Fibroblast of gingiva (primary cell): ENCODE data around the gene C2CD4C.
A peak's percentile ranks its signal among the peaks of the same experiment; 100 is the strongest.
"Not testable (repeated sequence)": the region's sequence is repeated elsewhere in the genome, so short reads cannot be mapped to it uniquely, and the experiment has no call there.

Experiments
- DNase-seq: peaks from one replicate; pipeline ENCODE4 v3.0.0-alpha.2; 2011; ENCODE audit warnings: low read depth

Gene C2CD4C

DNA sequence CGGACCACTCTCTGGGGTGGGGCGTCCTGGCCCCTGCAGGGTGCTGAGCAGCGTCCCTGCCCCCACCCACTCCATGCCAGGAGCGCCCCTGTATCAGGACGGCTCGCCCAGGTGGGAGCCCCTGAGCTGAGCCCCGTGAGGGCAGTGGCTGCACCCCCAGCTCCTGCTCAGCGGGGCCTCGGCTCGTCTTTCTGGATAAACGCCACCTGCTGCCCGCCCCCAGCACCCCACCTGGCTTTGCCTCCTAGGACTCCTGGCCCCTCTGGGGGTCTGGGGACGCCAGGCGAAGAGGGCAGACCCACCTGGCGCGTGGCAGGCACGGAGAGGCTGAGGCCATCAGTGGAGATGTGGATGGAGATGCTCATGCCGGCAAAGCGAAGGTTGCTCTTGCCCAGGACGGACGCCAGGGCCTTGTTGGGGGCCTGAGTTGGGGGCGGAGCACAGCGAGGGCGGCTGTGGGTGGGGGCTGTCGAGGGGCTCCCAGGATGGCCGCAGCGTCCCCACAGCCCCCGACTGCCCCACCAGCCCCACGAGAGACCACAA is 29.5 kb upstream of the C2CD4C start:
- DNase-seq = no peak

DNA sequence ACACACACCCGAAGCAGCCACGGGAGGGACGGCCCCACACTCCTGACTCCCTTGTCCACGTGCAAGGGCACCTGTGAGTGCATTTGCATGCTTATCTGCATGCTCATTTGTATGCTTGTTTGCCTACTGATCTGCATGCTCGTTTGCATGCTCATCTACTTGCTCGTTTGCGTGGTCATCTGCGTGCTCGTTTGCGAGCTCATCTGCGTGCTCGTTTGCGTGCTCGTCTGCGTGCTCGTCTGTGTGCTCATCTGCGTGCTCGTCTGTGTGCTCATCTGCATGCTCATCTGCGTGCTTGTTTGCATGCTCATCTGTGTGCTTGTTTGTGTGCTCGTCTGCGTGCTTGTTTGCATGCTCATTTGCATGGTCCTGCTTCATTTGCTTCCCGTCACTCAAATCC is 28.1 kb upstream of the C2CD4C start:
- DNase-seq = no peak

DNA sequence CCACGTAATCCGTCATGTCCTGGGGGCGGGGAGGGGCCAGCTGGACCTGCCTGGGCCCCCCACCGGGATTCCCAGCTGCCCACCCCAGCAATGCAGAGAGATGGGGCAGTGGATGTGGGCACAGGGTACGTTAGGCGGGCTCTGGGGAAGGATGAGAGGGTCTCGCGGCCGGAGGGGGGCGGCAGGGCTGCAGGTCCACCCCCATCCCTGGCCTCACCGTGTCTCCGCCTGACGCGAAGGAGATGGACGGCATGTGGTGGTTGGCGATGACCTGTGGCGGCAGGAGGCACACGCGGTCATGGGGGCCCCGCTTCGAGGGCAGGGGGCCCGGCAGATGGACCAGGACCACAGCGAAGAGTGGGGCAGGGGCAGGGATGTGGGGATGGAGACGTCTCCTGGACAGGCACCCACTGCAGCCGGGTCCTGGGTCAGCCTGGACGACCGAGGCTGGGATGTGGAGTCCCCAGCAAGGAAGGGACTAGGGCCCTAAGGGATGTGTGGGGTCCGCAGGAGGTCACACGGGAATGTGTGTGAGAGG is 27.5 kb upstream of the C2CD4C start:
- no peak for DNase-seq

DNA sequence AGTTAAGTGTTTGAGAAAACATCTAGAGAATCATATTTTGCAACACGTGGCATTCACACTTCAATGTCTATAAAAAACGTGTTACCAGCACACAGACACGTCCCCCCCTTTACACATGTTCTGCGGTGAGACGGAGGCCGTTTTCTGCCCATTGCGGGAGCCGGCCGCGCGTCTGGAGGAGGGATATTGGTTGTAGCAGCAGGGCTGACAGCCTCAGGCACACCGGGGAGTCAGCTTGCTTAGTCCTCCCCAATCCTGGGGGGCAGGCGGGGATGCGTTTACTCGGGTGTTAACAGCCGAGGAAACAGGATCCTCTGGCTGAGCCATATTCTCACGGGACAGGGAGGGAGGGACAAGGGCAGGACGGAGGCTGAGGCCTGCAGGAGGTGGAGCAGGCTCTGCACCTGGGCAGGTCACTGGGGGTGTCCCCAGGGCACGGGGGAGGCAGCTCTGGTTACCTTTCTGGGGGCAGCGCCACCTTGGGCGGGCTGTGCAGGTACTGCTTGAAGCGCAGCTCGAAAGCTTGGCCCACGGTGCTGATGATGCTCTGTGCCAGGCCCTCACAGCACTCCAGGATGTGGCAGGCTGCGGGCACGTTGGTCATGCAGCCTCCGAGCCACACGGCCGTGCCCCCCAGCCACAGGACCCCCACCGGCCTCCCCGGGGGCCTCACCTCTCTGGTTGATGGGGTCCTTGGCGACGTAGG is 26.9 kb upstream of the C2CD4C start:
- no peak for DNase-seq

DNA sequence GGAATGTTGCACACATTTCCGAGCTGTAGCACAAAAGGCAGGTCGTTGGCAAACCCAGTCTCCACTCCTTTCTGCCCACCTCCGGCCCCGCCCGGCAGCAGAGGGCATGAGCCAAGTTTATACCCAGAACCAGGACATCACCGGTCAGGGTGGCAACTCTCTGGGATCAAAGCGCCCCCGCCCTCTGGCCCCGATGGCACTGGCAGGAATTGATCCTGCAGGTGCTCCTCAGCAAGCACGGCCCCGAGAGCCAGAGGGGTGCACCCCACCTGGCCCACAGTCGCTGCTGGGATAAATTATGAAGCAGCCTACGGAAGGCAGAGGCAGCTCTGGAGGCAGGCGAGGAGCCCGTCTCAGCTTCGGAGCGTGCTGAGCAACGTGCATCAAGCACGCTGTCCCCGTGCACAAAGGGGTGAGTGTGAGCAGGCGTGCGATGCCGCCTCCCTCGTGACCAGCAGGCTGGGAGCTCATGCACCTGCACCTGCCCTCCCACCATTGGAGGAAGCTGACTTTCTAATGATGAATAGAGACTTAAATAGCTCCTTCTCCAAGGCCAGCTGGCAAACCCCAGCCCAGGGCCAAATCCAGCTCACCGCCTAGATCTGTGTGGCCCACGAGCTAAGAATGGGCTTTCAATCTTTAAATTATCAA is 26.2 kb upstream of the C2CD4C start:
- DNase-seq = no peak

DNA sequence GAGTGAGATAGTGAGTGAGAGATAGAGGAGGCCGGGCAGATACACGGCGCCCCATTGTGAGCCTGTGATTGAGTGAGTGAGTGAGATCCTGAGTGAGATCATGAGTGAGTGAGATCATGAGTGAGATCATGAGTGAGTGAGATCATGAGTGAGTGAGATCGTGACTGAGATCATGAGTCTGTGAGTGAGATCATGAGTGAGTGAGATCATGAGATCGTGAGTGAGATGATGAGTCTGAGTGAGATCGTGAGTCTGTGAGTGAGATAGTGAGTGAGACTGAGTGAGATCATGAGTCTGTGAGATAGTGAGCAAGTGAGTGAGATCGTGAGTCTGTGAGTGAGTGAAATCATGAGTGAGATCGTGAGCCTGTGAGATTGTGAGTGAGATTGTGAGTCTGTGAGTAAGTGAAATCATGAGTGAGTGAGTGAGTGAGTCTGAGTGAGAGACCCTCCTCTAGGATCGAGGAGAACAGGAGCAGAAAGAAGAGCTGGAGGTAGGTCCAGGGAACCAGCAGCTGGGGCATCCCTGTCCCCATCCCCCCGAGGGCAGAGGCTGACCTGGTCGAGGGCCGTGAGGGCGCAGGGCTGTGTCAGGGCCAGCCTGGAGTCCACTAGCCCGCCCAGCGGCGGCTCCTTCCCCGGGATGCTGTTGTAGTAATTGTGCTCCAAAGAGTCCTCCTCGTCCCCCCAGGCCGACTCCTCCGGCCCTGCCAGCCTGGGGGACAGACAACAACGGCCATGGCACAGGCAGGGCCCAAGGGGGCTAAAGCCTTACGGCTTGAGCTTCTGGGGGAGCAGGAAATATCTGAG is 25.4 kb upstream of the C2CD4C start:
- no peak for DNase-seq

DNA sequence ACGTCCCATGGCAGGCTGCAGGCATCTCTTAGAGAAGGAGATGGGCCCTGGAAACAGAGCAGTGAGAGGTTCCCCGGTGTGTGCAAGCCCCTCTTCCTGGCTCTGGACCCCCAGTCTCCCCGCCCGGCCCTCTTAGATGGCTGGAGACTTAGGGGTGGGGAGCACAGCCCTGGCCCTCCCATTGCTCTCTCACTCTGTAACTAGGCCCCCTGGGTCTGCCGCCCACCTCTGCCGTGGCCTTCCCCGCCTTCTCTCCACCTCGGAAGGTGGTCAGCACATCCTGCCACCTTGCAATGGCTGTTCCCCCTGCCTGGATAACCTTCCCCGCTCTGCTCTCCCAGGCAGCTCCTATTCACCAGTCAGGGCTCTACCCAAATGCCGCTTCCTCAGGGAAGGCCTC is 21.8 kb upstream of the C2CD4C start:
- no peak for DNase-seq

DNA sequence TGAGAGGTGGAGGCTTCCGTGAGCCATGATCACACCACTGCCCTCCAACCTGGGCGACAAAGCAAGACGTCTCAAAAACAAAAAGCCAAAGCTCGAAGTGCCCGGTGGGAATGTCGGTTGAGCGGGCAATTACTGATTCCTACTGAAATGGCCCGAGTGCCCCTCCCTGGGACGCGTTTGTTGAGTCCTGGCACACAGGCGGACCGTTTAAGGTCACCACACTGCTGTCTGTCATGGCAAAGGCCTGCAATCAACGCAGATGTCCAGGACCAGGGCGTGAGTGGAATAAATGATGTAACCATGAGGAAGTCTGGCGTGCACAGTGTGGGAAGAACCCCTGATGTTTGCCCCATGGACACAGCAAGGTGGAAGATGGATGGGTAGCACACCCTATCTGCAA is 19.2 kb upstream of the C2CD4C start:
- no peak for DNase-seq

DNA sequence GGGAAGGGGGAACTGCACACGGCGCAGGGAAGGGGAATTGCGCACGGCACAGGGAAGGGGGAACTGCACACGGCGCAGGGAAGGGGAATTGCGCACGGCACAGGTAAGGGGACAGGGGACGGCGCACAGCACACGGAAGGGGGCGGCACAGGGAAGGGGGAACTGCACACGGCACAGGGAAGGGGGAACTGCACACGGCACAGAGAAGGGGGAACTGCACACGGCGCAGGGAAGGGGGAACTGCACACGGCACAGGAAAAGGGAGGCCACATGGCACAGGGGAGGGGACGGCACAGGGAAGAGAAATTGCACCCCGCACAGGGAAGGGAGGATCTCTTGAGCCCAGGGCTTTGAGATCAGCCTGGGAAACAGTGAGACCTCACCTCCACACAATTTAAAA is 18.7 kb upstream of the C2CD4C start:
- not testable (repeated sequence) for DNase-seq

DNA sequence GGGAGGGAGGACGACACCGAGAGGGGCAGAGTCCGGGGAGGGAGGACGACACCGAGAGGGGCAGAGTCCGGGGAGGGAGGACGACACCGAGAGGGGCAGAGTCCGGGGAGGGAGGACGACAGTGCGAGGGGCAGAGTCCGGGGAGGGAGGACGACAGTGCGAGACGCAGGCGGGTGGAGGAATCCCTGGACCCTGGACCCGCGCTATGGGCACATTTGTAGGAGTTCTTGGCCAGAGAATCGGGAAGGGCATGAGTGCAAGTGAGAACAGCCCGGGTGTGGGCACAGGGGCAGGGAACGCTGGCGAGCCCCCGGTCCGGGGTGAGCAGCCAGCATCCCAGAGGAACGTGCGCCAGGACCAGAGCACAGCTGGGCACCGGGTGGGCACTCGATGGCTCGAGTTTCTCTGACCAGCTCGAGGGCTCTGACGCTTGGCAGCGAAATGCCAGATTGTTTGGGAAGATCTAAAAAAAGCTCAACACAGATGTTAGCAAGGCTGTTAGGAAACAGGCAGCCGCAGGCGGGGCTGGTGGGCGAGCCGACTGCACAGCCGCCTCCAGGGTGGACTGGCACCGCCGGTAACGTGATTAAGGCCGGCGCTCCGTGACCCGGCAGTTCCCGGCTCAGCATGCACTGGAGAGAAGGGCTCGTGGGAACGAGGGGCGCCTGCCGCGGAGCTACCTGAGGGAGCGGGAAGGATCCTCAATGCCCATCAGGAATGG is 17.9 kb upstream of the C2CD4C start:
- peak; percentile 22 for DNase-seq

DNA sequence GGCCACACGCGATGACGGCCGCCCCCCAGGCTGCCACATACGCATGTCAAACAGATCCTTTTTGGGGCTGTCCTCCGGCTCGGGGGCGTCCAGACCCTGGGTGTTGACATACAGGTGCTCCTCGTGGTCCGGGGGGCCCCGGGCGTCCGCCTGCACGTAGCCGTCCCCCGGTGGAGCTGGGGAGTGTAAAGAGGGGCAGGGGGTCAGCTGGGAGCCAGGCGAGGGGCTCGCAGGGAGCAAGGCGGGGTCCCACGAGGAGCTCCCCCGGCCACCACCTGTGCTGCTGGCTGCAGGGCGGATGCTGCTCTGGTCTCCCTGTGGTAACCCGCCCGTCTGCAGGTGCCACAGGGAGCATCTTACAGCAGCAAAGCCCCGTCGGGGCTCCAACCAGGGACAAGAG is 16.1 kb upstream of the C2CD4C start:
- no peak for DNase-seq

DNA sequence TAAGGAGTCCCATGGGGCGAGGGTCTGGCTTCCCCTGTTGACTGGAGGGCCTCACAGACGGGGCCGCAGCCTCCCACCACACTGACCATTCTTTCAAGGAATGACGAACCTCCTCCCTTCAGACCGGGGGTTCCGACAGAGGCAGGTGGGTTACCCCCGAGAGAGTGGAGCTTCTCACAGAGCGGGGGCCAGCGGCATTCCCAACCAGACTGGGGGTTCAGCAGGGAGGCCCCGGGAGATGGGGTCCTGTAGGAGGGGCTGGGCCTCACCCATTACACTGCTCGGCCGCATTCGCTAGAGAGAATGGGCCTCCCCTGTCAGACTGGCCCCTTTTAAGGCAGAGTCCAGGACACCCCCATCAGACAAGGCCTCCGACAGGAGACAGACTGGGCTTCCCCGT is 15.6 kb upstream of the C2CD4C start:
- DNase-seq = no peak

DNA sequence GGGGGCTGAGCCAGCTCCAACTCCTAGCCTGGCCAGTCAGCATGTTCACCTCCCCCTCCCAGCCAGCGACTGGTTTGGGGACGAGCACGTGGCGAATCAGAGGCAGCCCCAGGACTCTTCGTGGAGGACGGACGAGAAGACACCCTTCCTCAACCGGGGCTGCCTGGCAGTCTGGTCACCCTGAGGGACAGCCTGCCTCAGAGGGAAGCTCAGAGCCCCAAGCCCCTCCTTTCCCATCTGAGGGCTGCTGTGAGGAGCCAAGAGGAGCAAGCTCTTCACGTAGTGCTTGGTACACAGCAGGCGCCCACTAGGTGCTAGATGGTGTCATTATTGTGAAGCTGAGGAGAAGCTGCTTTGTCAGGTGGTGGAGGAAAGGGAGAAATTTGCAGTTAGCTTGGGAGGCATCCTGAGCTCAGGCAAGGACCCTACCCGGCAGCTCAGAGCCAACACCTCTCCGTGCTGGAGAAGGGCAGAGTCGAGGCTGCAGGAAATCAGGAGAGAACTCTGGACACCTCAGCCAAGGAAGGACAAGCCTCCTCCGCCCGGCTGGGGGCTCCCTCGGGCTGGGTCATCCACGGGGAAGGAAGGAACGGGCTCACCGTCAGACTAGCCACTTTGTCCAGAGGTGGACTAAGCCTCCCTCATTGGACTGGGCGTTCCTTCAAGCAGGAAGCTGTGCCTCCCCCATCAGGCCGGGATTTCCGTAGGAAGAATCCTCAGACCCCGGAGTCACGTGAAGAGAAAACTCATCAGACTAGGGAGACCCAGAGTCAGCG is 14.9 kb upstream of the C2CD4C start:
- DNase-seq = no peak

DNA sequence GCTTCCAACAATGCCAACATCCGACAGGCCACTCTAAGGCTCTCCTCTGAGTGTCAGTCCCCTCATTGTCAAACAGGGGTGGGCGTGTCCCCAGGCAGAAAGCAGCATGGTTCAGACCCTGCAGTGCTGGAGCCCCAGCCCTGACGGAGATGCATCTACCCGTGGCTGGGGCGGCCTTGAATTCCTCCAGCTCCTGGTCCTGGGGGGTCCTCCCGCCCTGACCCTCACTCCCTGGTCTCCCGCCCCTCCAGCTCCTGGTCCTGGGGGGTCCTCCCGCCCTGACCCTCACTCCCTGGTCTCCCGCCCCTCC is 13.9 kb upstream of the C2CD4C start:
- not testable (repeated sequence) for DNase-seq

DNA sequence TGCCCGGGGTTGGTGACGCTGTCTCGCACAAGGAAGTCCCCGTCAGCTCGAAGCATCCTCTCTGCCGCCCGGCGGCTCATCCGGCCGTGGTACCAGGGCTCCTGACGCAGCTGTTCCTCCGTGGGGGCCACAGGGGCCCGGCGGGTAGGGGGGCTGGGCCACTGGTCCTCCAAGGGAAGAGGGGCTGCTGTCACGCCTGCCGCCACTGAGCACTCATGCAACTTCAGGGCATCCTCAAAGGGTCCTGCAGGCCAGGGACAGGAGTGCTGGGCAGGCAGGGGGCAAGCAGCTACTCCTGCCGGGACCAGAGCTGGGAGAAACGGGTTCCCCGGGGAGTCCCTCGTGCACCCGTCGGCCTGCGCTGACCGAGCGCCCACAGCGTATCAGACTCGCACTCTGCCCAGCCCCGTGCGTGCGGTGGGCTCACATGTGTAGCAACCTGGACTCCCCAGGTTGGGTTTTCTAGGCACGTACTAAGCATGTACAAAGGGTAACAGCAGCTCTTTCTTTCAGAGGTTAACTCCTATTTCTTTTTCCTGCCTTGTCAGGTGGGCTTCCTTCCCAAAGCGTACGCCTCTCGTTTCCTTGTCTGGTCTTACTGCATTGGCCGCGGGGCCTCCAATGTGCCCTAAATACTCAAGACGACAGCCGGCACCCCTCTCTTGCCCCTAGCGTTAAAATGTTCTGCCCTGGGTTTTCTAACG is 13.4 kb upstream of the C2CD4C start:
- DNase-seq = no peak

DNA sequence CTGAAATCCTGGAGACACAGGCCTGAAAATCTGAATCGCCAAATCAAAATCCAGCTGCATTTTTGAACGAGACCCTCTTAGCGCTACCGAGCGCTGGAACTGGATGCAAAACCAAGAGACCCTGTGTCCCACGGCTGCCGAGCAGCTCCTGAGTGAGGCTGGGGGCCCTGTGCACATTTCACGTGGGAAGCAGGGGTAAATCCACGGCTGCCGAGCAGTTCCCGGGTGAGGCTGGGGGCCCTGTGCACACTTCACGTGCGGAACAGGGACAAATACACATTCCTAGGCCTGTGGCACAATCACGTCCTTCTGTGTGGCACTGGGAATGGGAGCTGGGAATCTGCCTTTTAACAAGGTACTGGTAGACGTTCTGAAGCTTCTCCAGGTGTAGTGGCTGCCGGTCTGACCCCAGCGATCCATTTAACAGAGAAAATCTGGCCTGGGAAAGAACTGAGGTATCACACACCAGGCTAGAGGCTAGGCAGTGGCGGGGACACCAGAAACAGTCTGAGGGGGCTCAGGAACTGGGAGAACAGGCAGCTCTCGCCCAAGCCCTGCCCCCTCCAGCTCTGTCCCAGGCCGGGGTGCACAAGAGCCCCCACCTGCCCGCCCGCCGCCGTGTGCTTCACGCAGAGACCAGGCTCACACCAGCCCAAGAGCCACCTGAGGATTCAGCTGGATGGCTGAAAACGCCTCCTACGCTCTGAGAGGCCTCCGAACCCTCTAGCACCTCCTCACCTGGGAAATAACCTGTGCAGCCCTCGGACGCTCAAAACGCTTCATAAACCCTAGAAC is 11.0 kb upstream of the C2CD4C start:
- DNase-seq = no peak

DNA sequence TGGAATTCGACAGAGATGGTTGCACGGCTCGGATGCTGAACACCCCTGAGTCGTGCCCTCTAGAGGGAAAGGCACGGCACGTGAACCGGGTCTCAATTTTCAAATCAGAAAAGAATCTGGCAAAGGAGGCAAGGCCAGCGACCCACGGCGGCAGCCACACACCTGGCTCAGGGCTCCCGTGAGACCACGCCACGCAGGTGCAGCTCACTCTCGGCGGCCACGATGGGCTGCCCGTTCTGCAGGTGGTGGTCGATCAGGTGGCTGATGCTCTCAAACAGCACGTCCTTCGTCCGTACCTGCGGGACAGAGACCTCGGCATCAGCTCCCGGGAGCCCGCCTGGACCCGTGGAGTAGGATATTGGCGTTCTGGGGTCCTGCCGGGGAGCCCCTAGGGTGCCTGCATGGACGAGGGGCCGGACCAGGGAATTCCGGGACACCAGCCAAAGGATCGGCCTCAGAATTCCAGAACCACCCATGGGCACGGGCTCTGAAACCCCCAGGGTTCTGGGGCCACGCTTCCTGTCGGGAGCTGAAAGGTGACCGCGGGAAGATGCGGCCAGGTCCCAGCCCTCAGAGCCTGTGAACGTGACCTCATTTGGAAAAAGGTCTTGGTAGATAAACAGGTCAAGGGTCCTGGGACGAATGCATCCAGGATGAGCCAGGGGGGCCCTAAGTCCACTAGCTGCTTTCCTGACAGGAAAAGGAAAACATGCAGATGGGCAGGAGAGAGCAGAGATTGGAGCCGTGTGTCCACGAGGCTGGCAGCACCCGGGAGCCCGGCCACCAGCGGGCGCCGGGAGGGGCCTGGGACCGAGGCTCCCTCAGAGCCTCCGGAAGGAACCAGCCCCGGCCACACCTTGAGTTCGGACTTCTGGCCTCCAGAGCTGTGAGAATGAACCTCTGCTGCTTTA is 10.1 kb upstream of the C2CD4C start:
- DNase-seq = no peak

DNA sequence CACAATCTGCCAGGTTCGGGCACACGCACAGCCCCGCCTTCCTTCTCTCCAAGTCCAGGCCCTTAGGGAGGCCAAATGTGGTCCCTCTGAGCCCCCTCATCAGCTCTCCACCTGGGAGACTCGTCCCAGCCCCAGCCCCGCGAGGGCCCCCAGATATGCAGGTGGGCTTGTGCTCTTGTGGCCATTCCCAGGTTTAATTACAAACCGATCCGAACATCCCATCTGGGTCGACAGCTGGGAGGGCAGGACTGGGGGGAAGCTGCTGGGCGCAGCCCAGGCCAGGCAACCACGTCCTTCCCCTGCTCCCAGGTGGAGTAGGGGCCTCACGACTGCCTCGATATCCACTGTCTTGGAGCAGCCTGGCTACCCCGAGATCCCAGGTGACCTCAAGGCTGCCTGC is 7.5 kb upstream of the C2CD4C start:
- DNase-seq = no peak

DNA sequence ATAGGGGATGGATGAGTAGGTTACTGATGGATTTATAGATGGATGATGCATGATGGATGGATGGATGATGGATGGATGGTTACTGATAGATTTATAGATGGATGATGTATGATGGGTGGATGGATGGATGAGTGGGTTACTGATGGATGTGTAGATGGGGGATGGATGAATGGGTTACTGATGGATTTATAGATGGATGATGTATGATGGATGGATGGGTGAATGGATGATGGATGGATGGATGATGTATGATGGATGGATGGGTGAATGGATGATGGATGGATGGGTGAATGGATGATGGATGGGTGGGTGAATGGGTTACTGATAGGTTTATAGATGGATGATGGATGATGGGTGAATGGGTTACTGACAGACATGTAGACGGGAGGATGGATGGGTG is 6.3 kb upstream of the C2CD4C start:
- DNase-seq = no peak
